IMR-90 (cell line): ENCODE data around the gene PHIP. TPM values are rescaled to one million over a fixed set of nuclear protein-coding genes. Genes with fewer than 3 reads are reported as not detected.

ENCODE experiments used
- ATAC-seq: fragments of 200-7000 bp; cut with Tn5 transposase; 2 replicates; pipeline ENCODE4 v1.9.1; 2020; ENCODE audit warnings: low read depth, mild to moderate bottlenecking, moderate library complexity
- BruUV-seq: library from RNA; stranded (reverse); fragments of 400-500 nt; replicated peaks from 2 replicates; lab custom pipeline; 2021; lab: Mats Ljungman, UMichigan
- CTCF ChIA-PET: fragments of 300-600 bp; formaldehyde crosslinking; extraction: SDS; loops from one replicate; lab custom pipeline; 2021; ENCODE audit warnings: antibody characterized with exemption; lab: Yijun Ruan, JAX
- POLR2A ChIA-PET: fragments of 300-600 bp; sonication (Branson Sonifier 250); formaldehyde crosslinking; loops from one replicate; lab custom pipeline; 2022; ENCODE audit warnings: antibody characterized with exemption; ENCODE audit not compliant: unreplicated experiment; lab: Charles Lee
- DNase-seq: peaks from one replicate; pipeline ENCODE4 v3.0.0; 2013
- H2AFZ ChIP-seq: replicated peaks from 2 replicates; pipeline ENCODE3; 2013; ENCODE audit warnings: low read length, mild to moderate bottlenecking; ENCODE audit not compliant: poor library complexity
- H2AK5ac ChIP-seq: 2 replicates; pipeline ENCODE4 v1.6.1; 2013; ENCODE audit warnings: low read depth, low read length, inconsistent platforms
- H2AK9ac ChIP-seq: replicated peaks from 2 replicates; pipeline ENCODE3; 2013; ENCODE audit warnings: mild to moderate bottlenecking, low read depth, low read length, moderate library complexity; ENCODE audit not compliant: poor library complexity
- H2BK120ac ChIP-seq: 2 replicates; pipeline ENCODE4 v1.6.1; 2013; ENCODE audit warnings: low read depth, low read length, inconsistent platforms
- H2BK15ac ChIP-seq: 3 replicates; pipeline ENCODE4 v1.6.1; 2013; ENCODE audit warnings: low read depth, low read length, inconsistent platforms
- H2BK20ac ChIP-seq: 2 replicates; pipeline ENCODE4 v1.6.1; 2013; ENCODE audit warnings: low read depth, mild to moderate bottlenecking, inconsistent platforms, low read length, moderate library complexity
- H2BK5ac ChIP-seq: 2 replicates; pipeline ENCODE4 v1.6.1; 2013; ENCODE audit warnings: mild to moderate bottlenecking, low read depth, low read length, inconsistent platforms; ENCODE audit not compliant: poor library complexity, severe bottlenecking
- H3K14ac ChIP-seq: replicated peaks from 2 replicates; pipeline ENCODE4 v1.6.1; 2013; ENCODE audit warnings: low read depth, low read length, inconsistent platforms
- H3K18ac ChIP-seq: 2 replicates; pipeline ENCODE4 v1.6.1; 2013; ENCODE audit warnings: low read depth, low read length, control low read depth
- H3K23ac ChIP-seq: 2 replicates; pipeline ENCODE4 v1.6.1; 2013; ENCODE audit warnings: low read depth, low read length, inconsistent platforms
- H3K27ac ChIP-seq: 2 replicates; pipeline ENCODE4 v1.5.1; 2013; ENCODE audit warnings: mild to moderate bottlenecking, control low read depth, low read length; ENCODE audit not compliant: insufficient read depth
- H3K27me3 ChIP-seq: 2 replicates; pipeline ENCODE4 v1.6.1; 2013; ENCODE audit warnings: low read length; ENCODE audit not compliant: control insufficient read depth, insufficient read depth
- H3K36me3 ChIP-seq: 2 replicates; pipeline ENCODE4 v1.6.1; 2013; ENCODE audit warnings: low read length, mixed read lengths; ENCODE audit not compliant: control insufficient read depth, insufficient read depth
- H3K4ac ChIP-seq: 2 replicates; pipeline ENCODE4 v1.6.1; 2013; ENCODE audit warnings: low read depth, low read length, inconsistent platforms
- H3K4me1 ChIP-seq: 2 replicates; pipeline ENCODE4 v1.6.1; 2013; ENCODE audit warnings: low read length, mixed read lengths; ENCODE audit not compliant: control insufficient read depth, insufficient read depth
- H3K4me2 ChIP-seq: 2 replicates; pipeline ENCODE4 v1.6.1; 2013; ENCODE audit warnings: low read depth, mild to moderate bottlenecking, control low read depth, low read length, moderate library complexity
- H3K4me3 ChIP-seq: 2 replicates; pipeline ENCODE4 v1.5.1; 2013; ENCODE audit warnings: low read depth, mild to moderate bottlenecking, control low read depth, low read length, moderate library complexity; ENCODE audit not compliant: insufficient read depth
- H3K56ac ChIP-seq: 2 replicates; pipeline ENCODE4 v1.6.1; 2013; ENCODE audit warnings: low read length, inconsistent platforms; ENCODE audit not compliant: insufficient read depth; ENCODE audit errors: extremely low read depth
- H3K79me1 ChIP-seq, 2 experiments: 2 replicates each; pipeline ENCODE4 v1.6.1; 2013; ENCODE audit warnings: low read length in 2 of 2, inconsistent platforms in 1 of 2, low read depth in 1 of 2
- H3K9ac ChIP-seq: 2 replicates; pipeline ENCODE4 v1.6.1; 2013; ENCODE audit warnings: low read depth, low read length, control low read depth
- H3K9me1 ChIP-seq: 2 replicates; pipeline ENCODE4 v1.6.1; 2013; ENCODE audit warnings: low read length, inconsistent platforms; ENCODE audit not compliant: insufficient read depth
- H3K9me3 ChIP-seq: 2 replicates; pipeline ENCODE4 v1.6.1; 2013; ENCODE audit warnings: low read length; ENCODE audit not compliant: control insufficient read depth, insufficient read depth
- H4K20me1 ChIP-seq: 2 replicates; pipeline ENCODE4 v1.6.1; 2013; ENCODE audit warnings: low read length, inconsistent platforms; ENCODE audit not compliant: insufficient read depth
- H4K5ac ChIP-seq: 2 replicates; pipeline ENCODE4 v1.6.1; 2013; ENCODE audit warnings: mild to moderate bottlenecking, low read depth, low read length, control low read depth
- H4K8ac ChIP-seq, 2 experiments: 2 replicates each; pipeline ENCODE4 v1.6.1; 2013; ENCODE audit warnings: low read depth in 2 of 2, low read length in 2 of 2, control low read depth in 1 of 2, inconsistent platforms in 1 of 2
- H4K91ac ChIP-seq: 2 replicates; pipeline ENCODE4 v1.6.1; 2013; ENCODE audit warnings: low read depth, low read length, inconsistent platforms; ENCODE audit not compliant: insufficient read depth
- ELK1 ChIP-seq: fragments of 150-350 bp; IDR thresholded peaks from 2 replicates; pipeline ENCODE4 v1.6.1; 2016; ENCODE audit warnings: low read depth, mild to moderate bottlenecking, low read length, moderate library complexity, borderline replicate concordance
- FOS ChIP-seq: fragments of 150-350 bp; IDR thresholded peaks from 2 replicates; pipeline ENCODE4 v1.6.1; 2016; ENCODE audit warnings: low read depth, low read length
- WGBS, 2 experiments: methylation state at CpG; one replicate each; pipeline versions ENCODE4 v1.1.5 to v1.1.7; 2013; ENCODE audit warnings: missing lambda C conversion rate in 2 of 2; ENCODE audit not compliant: insufficient read length in 1 of 2; ENCODE audit errors: extremely low coverage in 2 of 2; 5-methylcytosine and 5-hydroxymethylcytosine counted together
- dilution Hi-C: fragments of 300-500 bp; cut with HindIII; formaldehyde crosslinking; loops from one replicate; pipeline ENCODE4 v1.14.3; 2018; ENCODE audit warnings: low sequenced_read_pairs; ENCODE audit not compliant: unreplicated experiment
- in situ Hi-C: fragments of 300-500 bp; cut with MboI; formaldehyde crosslinking; loops from 3 replicates; pipeline ENCODE4 v1.14.3; 2019; ENCODE audit warnings: low sequenced_read_pairs, inconsistent platforms, mixed read lengths
- intact Hi-C: fragments of 100-400 bp; cut with micrococcal nuclease; formaldehyde crosslinking; loops from 2 replicates; pipeline ENCODE4 v1.10.0; 2022
- polyA plus RNA-seq, 3 experiments: library from polyadenylated mRNA; depleted of rRNA; stranded (reverse); fragments of >200 nt; gene quantifications; 2 replicates each; pipeline ENCODE4 v1.2.3, GENCODE V29; 2012; ENCODE audit warnings: low replicate concordance in 1 of 3
- total RNA-seq: library from RNA; depleted of rRNA; stranded (reverse); fragments of >200 nt; gene quantifications from 2 replicates; pipeline ENCODE4 v1.2.3, GENCODE V29; 2012
- TF ChIP-seq, protein P1 (sequence below): conservative IDR thresholded peaks from 2 replicates; pipeline ENCODE4 v1.5.1; 2012; ENCODE audit warnings: mild to moderate bottlenecking, low read depth, low read length, improper control_type of control experiment

PHIP gene
- total and polyA plus RNA-seq, 2 of the 4 experiments (the other 2 are of a cell fraction): 3.4 to 20.4 TPM

DNA sequence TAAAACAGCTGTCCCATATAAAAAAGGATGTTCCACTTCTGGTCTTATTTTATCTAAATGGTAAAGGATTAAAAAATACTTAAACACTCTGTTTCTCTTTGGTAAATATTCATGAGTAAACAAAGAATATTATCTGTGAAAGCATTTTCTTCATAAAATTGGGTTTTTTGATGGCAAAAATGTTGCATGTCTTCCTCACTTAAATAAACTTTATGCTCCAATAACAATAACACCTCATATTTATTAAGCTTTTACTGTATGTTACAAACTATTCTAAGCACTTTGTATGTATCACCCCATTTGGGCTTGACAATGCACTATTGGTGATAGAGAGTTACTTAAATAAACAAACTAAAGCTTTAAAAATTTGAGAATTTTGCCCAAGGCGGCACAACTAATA, 91.9 kb downstream of the PHIP start:
- H2AK5ac ChIP-seq: no peak overlapping the region
- no peak overlapping the region for H2BK20ac ChIP-seq
- H3K4me3 ChIP-seq: no peak overlapping the region
- peaks cover 12% of the 10 kb centered on the region for H3K36me3 ChIP-seq
- TF ChIP-seq, protein P1, sequence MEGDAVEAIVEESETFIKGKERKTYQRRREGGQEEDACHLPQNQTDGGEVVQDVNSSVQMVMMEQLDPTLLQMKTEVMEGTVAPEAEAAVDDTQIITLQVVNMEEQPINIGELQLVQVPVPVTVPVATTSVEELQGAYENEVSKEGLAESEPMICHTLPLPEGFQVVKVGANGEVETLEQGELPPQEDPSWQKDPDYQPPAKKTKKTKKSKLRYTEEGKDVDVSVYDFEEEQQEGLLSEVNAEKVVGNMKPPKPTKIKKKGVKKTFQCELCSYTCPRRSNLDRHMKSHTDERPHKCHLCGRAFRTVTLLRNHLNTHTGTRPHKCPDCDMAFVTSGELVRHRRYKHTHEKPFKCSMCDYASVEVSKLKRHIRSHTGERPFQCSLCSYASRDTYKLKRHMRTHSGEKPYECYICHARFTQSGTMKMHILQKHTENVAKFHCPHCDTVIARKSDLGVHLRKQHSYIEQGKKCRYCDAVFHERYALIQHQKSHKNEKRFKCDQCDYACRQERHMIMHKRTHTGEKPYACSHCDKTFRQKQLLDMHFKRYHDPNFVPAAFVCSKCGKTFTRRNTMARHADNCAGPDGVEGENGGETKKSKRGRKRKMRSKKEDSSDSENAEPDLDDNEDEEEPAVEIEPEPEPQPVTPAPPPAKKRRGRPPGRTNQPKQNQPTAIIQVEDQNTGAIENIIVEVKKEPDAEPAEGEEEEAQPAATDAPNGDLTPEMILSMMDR: no peak
- no peak for TF ChIP-seq ELK1
- TF ChIP-seq FOS: no peak
- no peak overlapping the region for H3K9ac ChIP-seq
- H4K5ac ChIP-seq: no peak overlapping the region
- in situ Hi-C loops (no loop called here), dilution Hi-C loops (no loop called here), intact Hi-C loops (no loop called here)
- no peak overlapping the region for H3K27ac ChIP-seq
- H2AK9ac ChIP-seq: no peak overlapping the region
- H2AFZ ChIP-seq: no peak overlapping the region
- no peak overlapping the region for H4K8ac ChIP-seq
- CTCF ChIA-PET: no interaction called here
- no peaks in the 10 kb centered on the region for H3K27me3 ChIP-seq
- no peaks in the 10 kb centered on the region for H4K20me1 ChIP-seq
- no peak overlapping the region for H4K91ac ChIP-seq
- H3K4me2 ChIP-seq: no peak overlapping the region
- DNase-seq (no peak), ATAC-seq (no peak)
- H3K9me3 ChIP-seq: no peaks in the 10 kb centered on the region
- H3K9me1 ChIP-seq: no peaks in the 10 kb centered on the region
- H3K56ac ChIP-seq: no peak overlapping the region
- H3K4me1 ChIP-seq: no peaks in the 10 kb centered on the region
- no peak overlapping the region for H2BK120ac ChIP-seq
- H2BK15ac ChIP-seq: no peak overlapping the region
- no peak overlapping the region for H3K14ac ChIP-seq
- no peak overlapping the region for H3K4ac ChIP-seq
- H3K79me1 ChIP-seq: no peaks in the 10 kb centered on the region; a peak in 1 of 4 replicates
- BruUV-seq: no TSS peak
- no CpG with 5 or more reads among the region's 1 CpG for WGBS, 2 experiments
- no peak overlapping the region for H3K23ac ChIP-seq
- no peak overlapping the region for H2BK5ac ChIP-seq
- no peak overlapping the region for H3K18ac ChIP-seq
- POLR2A ChIA-PET: no interaction called here
